Breast epithelium (tissue), 4 donors: ENCODE data around the gene TMEM63B. TPM values are rescaled to one million over a fixed set of nuclear protein-coding genes. Genes with fewer than 3 reads are reported as not detected.

Experiments used
- DNase-seq, 2 donors: peaks; one replicate each; pipeline ENCODE4 v3.0.0-alpha.2; 2019; ENCODE audit warnings: low spot score in 2 of 2
- H3K27ac ChIP-seq, 2 donors: fragments of 200-600 bp; sonication (generic) in 1 of 2; one replicate each; pipeline ENCODE4 v1.5.1; 2016 to 2019; ENCODE audit warnings: mild to moderate bottlenecking in 1 of 2
- H3K27me3 ChIP-seq, 2 donors: fragments of 200-600 bp; sonication (generic) in 1 of 2; one replicate each; pipeline versions ENCODE4 v1.5.1 to v1.6.0; 2017 to 2019; ENCODE audit warnings: control low read depth in 1 of 2, mild to moderate bottlenecking in 1 of 2
- H3K36me3 ChIP-seq: fragments of 200-600 bp; one replicate; pipeline ENCODE4 v1.5.1; 2019
- H3K4me1 ChIP-seq, 2 donors: fragments of 200-600 bp; sonication (generic); one replicate each; pipeline ENCODE4 v1.5.1; 2016 to 2019; ENCODE audit warnings: control low read depth in 1 of 2
- H3K4me3 ChIP-seq, 3 donors: fragments of 200-600 bp; sonication (generic); 1 replicate in 2 of 3; 2 replicates in 1 of 3; pipeline ENCODE4 v1.5.1; 2016 to 2019; ENCODE audit warnings: mild to moderate bottlenecking in 3 of 3, moderate library complexity in 2 of 3
- H3K9me3 ChIP-seq, 2 donors: fragments of 200-600 bp; sonication (generic) in 1 of 2; one replicate each; pipeline ENCODE4 v1.5.1; 2016 to 2019; ENCODE audit warnings: control low read depth in 1 of 2
- CTCF ChIP-seq, 3 donors: fragments of 450-650 bp; IDR thresholded peaks; one replicate each; pipeline ENCODE4 v1.5.1; 2016 to 2017; ENCODE audit warnings: antibody characterized with exemption in 3 of 3, mild to moderate bottlenecking in 3 of 3, moderate library complexity in 3 of 3
- POLR2A ChIP-seq: fragments of 450-650 bp; IDR thresholded peaks from one replicate; pipeline ENCODE4 v1.6.1; 2016; ENCODE audit warnings: antibody characterized with exemption, mild to moderate bottlenecking, moderate library complexity
- POLR2AphosphoS5 ChIP-seq, 3 donors: sonication (generic); formaldehyde crosslinking; IDR thresholded peaks; one replicate each; pipeline ENCODE4 v1.6.1; 2017; ENCODE audit warnings: antibody characterized with exemption in 3 of 3
- intact Hi-C: fragments of 100-400 bp; cut with DNase I; formaldehyde crosslinking; loops from one replicate; pipeline ENCODE4 v1.15.1; 2023; ENCODE audit warnings: low total_unique reads
- total RNA-seq, 3 donors: library from RNA; depleted of rRNA; stranded (reverse); fragments of >200 nt; gene quantifications; one replicate each; pipeline ENCODE4 v1.1.0, GENCODE V29; 2016

The TMEM63B gene
- total RNA-seq, result 10 to 100 TPM; 16.7 to 21.8 (median 18.9) TPM

DNA sequence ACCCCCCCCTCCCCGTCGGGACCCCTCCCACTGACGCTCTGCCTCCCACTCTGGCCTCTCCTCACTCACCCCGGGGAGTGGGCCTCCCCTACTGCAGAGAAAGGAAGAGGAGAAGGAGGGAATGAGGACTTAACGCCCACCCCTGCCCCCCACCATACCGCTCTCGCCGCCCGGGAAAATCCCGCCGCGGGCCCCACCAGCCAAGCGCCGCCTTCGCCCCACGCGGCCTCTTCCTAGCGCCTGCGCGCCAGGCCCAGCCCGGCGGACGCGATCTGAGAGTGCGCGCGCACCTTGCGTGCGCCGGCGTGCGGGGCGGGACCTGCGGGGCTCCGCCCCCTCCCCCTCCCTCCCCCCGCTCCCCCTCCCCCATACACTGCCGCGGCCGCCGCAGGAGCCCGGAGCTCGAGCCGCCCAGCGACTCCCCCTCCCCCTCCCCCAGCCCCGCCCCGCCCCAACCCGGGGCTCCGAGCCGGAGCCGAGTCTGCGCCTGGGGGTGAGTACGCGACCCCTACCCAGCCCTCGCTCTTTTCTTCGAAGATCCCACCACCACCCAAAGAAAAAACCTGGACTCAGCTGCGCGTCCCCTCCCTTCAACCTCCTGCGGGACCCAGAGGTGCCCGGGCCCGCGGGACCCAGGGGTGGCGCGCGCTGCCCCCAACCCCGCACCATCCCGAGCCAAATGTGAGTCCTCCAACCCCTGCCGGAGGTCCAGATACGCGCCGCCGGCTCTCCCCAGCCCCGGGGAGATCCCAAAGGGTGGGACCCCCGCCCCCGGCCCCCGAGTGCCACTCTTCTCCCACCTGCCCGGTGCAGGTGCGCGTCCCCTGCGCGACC is at the start of gene TMEM63B, which contains the start of gene MRPL14:
Gene TMEM63B, plus strand, starts transcription at position 369 of the 834 bp plus-strand sequence. CDS start 7,031 bp downstream, outside the sequence.
Gene MRPL14, minus strand, starts transcription at position 267 of the 834 bp plus-strand sequence. CDS start 10,841 bp downstream, outside the sequence.
- no peaks in the 10 kb centered on the region for H3K9me3 ChIP-seq
- intact Hi-C loops, result no loop called here
- peak; percentile 75 to 87 for DNase-seq
- TF ChIP-seq POLR2A, result no peak
- TF ChIP-seq POLR2AphosphoS5 (IDR thresholded peaks at IDR 0.05), result peak in 2 of 3 donors; percentile 43 to 82
- no peak for TF ChIP-seq CTCF (IDR thresholded peaks at IDR 0.05)
- peak within 1 kb of the TSS; percentile 96 to 97 for H3K27ac ChIP-seq
- H3K36me3 ChIP-seq, result no peaks in the 10 kb centered on the region
- peak within 1 kb of the TSS; percentile 96 to 100 (median 99) for H3K4me3 ChIP-seq
- no peaks in the 10 kb centered on the region for H3K27me3 ChIP-seq
- H3K4me1 ChIP-seq, result peaks cover 5 to 6% of the 10 kb centered on the region in 2 donors

- no peak overlapping the region for H3K27ac ChIP-seq
- no peaks in the 10 kb centered on the region for H3K36me3 ChIP-seq
- no peak for DNase-seq
- H3K9me3 ChIP-seq, result no peaks in the 10 kb centered on the region
- no peak overlapping the region for H3K4me3 ChIP-seq
- intact Hi-C loops, result loop anchor here (10.0 kb wide), 1 partner anchor 84 kb away; no protein-coding TSS in a partner anchor
- H3K4me1 ChIP-seq, result peaks cover 0 to 21% of the 10 kb centered on the region in 2 donors
- TF ChIP-seq CTCF (IDR thresholded peaks at IDR 0.05), result no peak
- no peak for TF ChIP-seq POLR2A
- TF ChIP-seq POLR2AphosphoS5 (IDR thresholded peaks at IDR 0.05), result no peak
- no peaks in the 10 kb centered on the region for H3K27me3 ChIP-seq
These were observed 49.0 kb upstream of the TMEM63B start for GRCh38 chr6:44078219-44078826.

DNA sequence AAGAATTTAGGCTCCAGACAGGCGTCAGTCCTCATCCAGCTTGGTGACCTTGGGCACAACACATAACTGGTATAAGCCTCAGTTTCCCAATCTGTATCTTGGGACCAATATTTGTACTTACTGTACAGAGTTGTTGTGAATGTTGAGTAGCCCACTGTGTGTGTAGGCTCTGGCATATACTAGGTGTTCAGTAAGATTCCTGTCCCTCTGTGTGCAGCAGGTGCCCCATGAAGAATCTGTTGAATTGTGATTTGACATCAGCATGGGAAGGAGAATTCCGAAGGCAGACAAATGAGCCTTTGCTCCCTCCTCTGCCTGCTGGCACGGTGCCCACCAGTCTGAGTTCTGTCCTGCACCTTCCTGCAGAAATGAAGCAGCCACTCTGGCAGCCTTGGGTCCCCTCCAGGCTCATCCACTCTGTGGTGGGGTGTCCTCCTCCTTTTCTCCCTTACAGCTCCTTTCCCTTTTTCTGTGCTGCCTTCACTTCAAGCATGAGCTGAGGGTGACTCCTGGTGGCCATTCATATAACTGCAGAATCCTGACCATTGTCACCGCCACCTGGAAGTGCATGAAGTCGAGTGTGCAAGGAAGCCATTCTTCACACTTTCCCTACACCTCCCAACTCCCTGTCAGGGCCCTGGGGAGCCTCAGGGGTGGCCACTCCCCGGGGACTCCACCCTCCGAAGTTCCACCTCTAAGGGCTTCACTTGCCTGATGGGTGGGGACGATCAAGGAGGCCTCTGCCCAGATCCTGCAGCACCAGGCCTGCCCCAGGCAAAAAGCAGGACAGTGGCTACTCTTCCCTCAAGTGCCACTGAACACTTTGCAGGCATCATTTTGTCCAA is 48.3 kb upstream of the TMEM63B start:
- intact Hi-C loops, result loop anchor here (10.0 kb wide), 1 partner anchor 84 kb away; no protein-coding TSS in a partner anchor
- Histone ChIP-seq H3K9me3 (no peaks in the 10 kb centered on the region), H3K4me1 (peaks cover 0 to 16% of the 10 kb centered on the region in 2 donors), H3K36me3 (no peaks in the 10 kb centered on the region), H3K27ac (no peak overlapping the region), H3K27me3 (no peaks in the 10 kb centered on the region), H3K4me3 (no peak overlapping the region)
- TF ChIP-seq POLR2A (no peak), POLR2AphosphoS5 (IDR thresholded peaks at IDR 0.05) (peak in 2 of 3 donors; percentile 29 to 36), CTCF (IDR thresholded peaks at IDR 0.05) (peak; percentile 96 to 98 (median 97))
- DNase-seq, result peak in 1 of 2 donors; percentile 80

DNA sequence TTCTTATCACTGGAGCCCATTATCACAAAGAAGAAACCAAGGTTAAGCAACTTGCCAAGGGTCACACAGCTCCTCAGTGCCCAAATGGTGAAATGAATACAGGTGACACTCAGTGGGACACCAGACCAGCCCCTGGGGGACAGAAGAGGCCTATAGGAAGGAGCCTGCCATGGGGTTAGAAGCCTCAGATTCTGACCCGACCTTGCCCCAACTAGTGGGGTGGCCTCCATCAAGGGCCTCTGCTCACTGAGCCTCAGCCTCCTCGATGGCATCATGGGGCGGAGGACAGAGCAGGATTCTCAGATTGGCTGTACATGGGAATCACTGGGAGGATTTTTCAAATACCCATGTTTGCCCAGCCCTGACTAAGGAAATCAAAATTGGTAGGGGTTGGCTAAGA is 47.7 kb upstream of the TMEM63B start:
- Histone ChIP-seq H3K27me3 (no peaks in the 10 kb centered on the region), H3K36me3 (no peaks in the 10 kb centered on the region), H3K4me3 (no peak overlapping the region), H3K4me1 (peaks cover 0 to 12% of the 10 kb centered on the region in 2 donors), H3K9me3 (no peaks in the 10 kb centered on the region), H3K27ac (no peak overlapping the region)
- TF ChIP-seq CTCF (IDR thresholded peaks at IDR 0.05) (no peak), POLR2A (no peak), POLR2AphosphoS5 (IDR thresholded peaks at IDR 0.05) (no peak)
- intact Hi-C loops, result loop anchor here (10.0 kb wide), 1 partner anchor 85 kb away; no protein-coding TSS in a partner anchor
- DNase-seq, result no peak
